GM10248 (cell line): ENCODE data around the gene LIPA.
"Not testable (repeated sequence)": the region's sequence is repeated elsewhere in the genome, so short reads cannot be mapped to it uniquely, and the experiment has no call there.

Experiments
- CTCF ChIA-PET: fragments of 300-600 bp; sonication (Branson Sonifier 250); formaldehyde crosslinking; extraction: SDS; loops from one replicate; lab custom pipeline; 2021; ENCODE audit warnings: antibody characterized with exemption; lab: Yijun Ruan, JAX
- POLR2A ChIA-PET: fragments of 350-650 bp; sonication (Branson Sonifier 250); formaldehyde crosslinking; extraction: SDS; loops from one replicate; lab custom pipeline; 2020; ENCODE audit warnings: antibody characterized with exemption; lab: Yijun Ruan, JAX
- DNase-seq: peaks from one replicate; pipeline ENCODE4 v3.0.0; 2012; ENCODE audit errors: extremely low spot score
- CTCF ChIP-seq: IDR thresholded peaks from 2 replicates; pipeline ENCODE4 v1.5.1; 2012; ENCODE audit warnings: mild to moderate bottlenecking, low read depth; ENCODE audit errors: extremely low read depth, missing control alignments, control extremely low read depth

The LIPA gene

GRCh38 chr10:89255793-89256192 lies 4.2 kb upstream of the LIPA start:
- CTCF ChIA-PET: interaction anchor here (0.8 to 2.6 kb wide), 6 partner anchors 12 to 137 kb away, joined by 3 to 5 read pairs (median 3); partner anchors contain the start of gene IFIT1
- TF ChIP-seq CTCF: no peak
- POLR2A ChIA-PET: no interaction called here
- no peak for DNase-seq

- CTCF ChIA-PET: interaction anchor here (0.9 to 2.6 kb wide), 5 partner anchors 11 to 138 kb away, joined by 3 to 5 read pairs (median 3); partner anchors contain the start of gene IFIT1
- POLR2A ChIA-PET, DNase-seq: not testable (repeated sequence)
These were observed 3.6 kb upstream of the LIPA start for GRCh38 chr10:89255091-89255579.

GRCh38 chr10:89252225-89252585 lies 630 bp upstream of the LIPA start:
- ChIA-PET CTCF (interaction anchor here (0.7 to 2.3 kb wide), 8 partner anchors 9 to 116 kb away, joined by 3 to 10 read pairs (median 5); no protein-coding TSS in a partner anchor), POLR2A (interaction anchor here (0.5 to 0.6 kb wide), 2 partner anchors 11 to 140 kb away, joined by 3 read pairs; partner anchors contain the start of gene IFIT1)
- no peak for TF ChIP-seq CTCF
- DNase-seq: no peak

GRCh38 chr10:89250865-89251408 lies 638 bp downstream of the LIPA start:
- POLR2A ChIA-PET: no interaction called here
- CTCF ChIA-PET: interaction anchor here (1.2 to 2.3 kb wide), 7 partner anchors 11 to 318 kb away, joined by 3 to 10 read pairs (median 6); no protein-coding TSS in a partner anchor
- DNase-seq: no peak
- TF ChIP-seq CTCF: no peak

- peak; percentile 37 for DNase-seq
- POLR2A ChIA-PET: no interaction called here
- CTCF ChIA-PET: interaction anchor here (1.0 to 1.5 kb wide), 4 partner anchors 10 to 315 kb away, joined by 3 to 9 read pairs (median 4); no protein-coding TSS in a partner anchor
- no peak for TF ChIP-seq CTCF
These were observed 2.6 kb downstream of the LIPA start for GRCh38 chr10:89248990-89249389.

- DNase-seq, POLR2A ChIA-PET: not testable (repeated sequence)
- CTCF ChIA-PET: interaction anchor here (1.6 to 2.5 kb wide), 3 partner anchors 17 to 313 kb away, joined by 5 to 13 read pairs (median 8); no protein-coding TSS in a partner anchor
These were observed 4.0 kb downstream of the LIPA start for GRCh38 chr10:89247623-89248022.

- TF ChIP-seq CTCF: peak; percentile 16
- POLR2A ChIA-PET: no interaction called here
- DNase-seq: peak; percentile 40
- CTCF ChIA-PET: interaction anchor here (0.9 to 2.5 kb wide), 12 partner anchors 8 to 313 kb away, joined by 3 to 13 read pairs (median 4); no protein-coding TSS in a partner anchor
These were observed 5.8 kb downstream of the LIPA start for GRCh38 chr10:89245802-89246201.
